Measurements from ENCODE around the gene MACROD2. TPM values are rescaled to one million over a fixed set of nuclear protein-coding genes. Genes with fewer than 3 reads are reported as not detected.

MACROD2 gene
- total RNA-seq, 2 donors from 2014 or later: not detected

DNA sequence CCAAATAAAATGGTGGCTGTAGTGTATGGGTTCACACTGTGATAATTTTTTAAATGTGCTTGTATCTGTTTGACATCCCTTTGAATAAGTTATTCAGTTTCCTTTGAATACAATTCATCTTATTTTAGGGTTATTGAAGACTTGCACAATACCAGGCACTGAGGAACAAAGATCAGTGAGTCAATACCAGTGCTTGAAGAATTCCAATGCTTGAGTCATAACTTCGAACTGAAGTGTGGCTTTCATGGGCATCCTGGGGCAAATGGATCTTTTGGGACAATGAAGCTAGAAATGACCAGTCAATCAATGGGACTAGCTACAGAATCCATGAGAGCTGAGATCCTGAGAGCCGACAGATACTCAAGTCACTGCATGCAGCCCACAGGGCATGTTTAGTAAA is 692.0 kb downstream of the MACROD2 start:
- no peak for ATAC-seq (replicated peaks in 1 of 2)
- H3K4me3 Mint-ChIP-seq: no peak overlapping the region
- H3K9me3 Mint-ChIP-seq: peaks cover 3 to 5% of the 10 kb centered on the region in 2 donors
- H3K27ac Mint-ChIP-seq: no peak overlapping the region
- DNase-seq: no peak
- no peaks in the 10 kb centered on the region for H3K27me3 Mint-ChIP-seq (ENCODE audit: low read depth)
- no peaks in the 10 kb centered on the region for H3K4me1 Mint-ChIP-seq (ENCODE audit: low read depth)
- H3K36me3 Mint-ChIP-seq (ENCODE audit: insufficient read depth in 2 of 2): no peaks in the 10 kb centered on the region

DNA sequence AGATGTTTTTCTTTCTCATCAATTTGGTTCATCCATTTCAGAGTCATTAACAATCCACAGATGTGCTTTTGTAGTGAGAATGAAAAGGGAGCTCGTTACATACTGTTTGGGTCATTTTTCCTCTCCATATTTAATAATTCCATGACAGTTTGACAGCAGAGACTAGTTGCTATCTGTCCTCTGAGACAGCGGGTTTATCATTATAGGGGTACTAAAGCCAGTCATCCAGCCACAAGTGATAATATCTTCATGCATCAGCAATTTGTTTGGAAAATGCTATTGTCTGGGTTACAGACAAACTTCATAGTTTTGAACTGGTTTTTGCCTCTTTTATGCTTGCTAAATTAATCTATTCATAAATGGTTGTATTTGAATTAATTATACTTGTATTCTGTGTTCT is 692.7 kb downstream of the MACROD2 start:
- peaks cover 3 to 5% of the 10 kb centered on the region in 2 donors for H3K9me3 Mint-ChIP-seq
- H3K36me3 Mint-ChIP-seq (ENCODE audit: insufficient read depth in 2 of 2): no peaks in the 10 kb centered on the region
- ATAC-seq (replicated peaks in 1 of 2) (no peak), DNase-seq (no peak)
- no peak overlapping the region for H3K4me3 Mint-ChIP-seq
- no peaks in the 10 kb centered on the region for H3K27me3 Mint-ChIP-seq (ENCODE audit: low read depth)
- H3K27ac Mint-ChIP-seq: no peak overlapping the region
- H3K4me1 Mint-ChIP-seq (ENCODE audit: low read depth): no peaks in the 10 kb centered on the region

DNA sequence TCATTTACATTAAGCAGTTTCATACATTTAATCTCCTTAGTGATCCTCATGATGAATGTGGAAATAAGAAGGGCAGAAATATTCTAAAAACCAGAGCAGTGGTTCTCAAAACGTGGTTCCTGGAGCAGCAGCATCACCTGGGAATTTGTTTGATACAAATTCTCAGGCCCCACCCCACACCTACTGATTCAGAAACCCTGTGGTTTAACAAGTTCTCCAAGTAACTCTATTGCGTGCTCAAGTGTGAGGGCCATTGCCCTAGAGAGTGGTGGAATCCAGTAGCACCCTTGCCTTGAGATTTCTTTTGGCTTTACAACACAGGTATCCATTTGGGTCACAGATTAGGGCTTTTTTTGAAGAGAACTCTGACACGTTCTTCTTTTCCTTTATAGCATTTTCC is 696.7 kb downstream of the MACROD2 start:
- ATAC-seq (replicated peaks in 1 of 2) (no peak), DNase-seq (no peak)
- H3K9me3 Mint-ChIP-seq: peaks cover 6 to 12% of the 10 kb centered on the region in 2 donors
- no peaks in the 10 kb centered on the region for H3K36me3 Mint-ChIP-seq (ENCODE audit: insufficient read depth in 2 of 2)
- no peak overlapping the region for H3K27ac Mint-ChIP-seq
- no peaks in the 10 kb centered on the region for H3K4me1 Mint-ChIP-seq (ENCODE audit: low read depth)
- H3K4me3 Mint-ChIP-seq: no peak overlapping the region
- no peaks in the 10 kb centered on the region for H3K27me3 Mint-ChIP-seq (ENCODE audit: low read depth)

DNA sequence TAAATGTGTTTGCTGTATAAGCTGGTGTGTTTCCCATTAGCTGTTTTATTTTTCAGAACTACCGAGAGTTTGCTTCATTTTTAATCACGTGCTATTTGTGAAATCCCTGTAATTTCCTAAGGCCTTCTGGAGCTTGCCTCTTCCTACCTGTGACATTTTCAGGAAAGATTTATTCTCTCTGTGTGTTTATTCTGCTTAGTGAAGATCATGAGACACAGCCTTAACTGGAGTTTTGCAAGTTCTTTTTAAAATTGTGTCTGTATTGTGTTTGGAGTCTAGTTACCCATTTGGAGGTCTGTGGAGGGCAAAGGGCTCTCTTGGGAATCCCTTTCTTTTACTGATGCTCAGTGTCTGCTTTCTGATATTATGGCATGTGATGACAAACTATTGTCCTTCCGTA is 701.2 kb downstream of the MACROD2 start:
- Mint-ChIP-seq H3K27ac (no peak overlapping the region), H3K27me3 (ENCODE audit: low read depth) (no peaks in the 10 kb centered on the region)
- no peak for ATAC-seq (replicated peaks in 1 of 2)

DNA sequence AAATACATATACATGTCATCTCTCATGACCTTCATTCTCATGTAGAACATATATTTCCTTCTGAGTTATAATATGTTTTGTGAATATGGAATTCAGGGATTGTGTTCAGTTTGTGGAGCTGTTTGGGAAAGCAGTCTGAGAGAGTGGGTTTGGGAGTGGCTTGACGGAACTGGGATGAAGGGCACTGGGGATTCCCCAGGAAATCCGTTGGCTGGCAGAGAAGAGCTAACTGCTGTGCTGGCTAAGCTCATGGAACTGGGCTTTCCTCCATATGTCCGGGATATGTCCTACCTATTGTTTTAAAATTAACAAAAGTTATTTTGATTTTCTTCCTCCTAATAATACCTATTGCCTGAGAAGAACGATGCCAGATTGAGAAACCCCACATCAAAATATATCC is 701.6 kb downstream of the MACROD2 start:
- DNase-seq (no peak), ATAC-seq (replicated peaks in 1 of 2) (no peak)
- Mint-ChIP-seq H3K9me3 (peaks cover 6 to 8% of the 10 kb centered on the region in 2 donors), H3K4me3 (no peak overlapping the region), H3K27ac (no peak overlapping the region), H3K36me3 (ENCODE audit: insufficient read depth in 2 of 2) (no peaks in the 10 kb centered on the region), H3K4me1 (ENCODE audit: low read depth) (no peaks in the 10 kb centered on the region), H3K27me3 (ENCODE audit: low read depth) (no peaks in the 10 kb centered on the region)

More for the DNA sequence above, 701.2 kb downstream of the MACROD2 start:
- H3K4me3 Mint-ChIP-seq: no peak overlapping the region
- no peaks in the 10 kb centered on the region for H3K4me1 Mint-ChIP-seq (ENCODE audit: low read depth)
- H3K36me3 Mint-ChIP-seq (ENCODE audit: insufficient read depth in 2 of 2): no peaks in the 10 kb centered on the region
- DNase-seq: no peak
- H3K9me3 Mint-ChIP-seq: peaks cover 6 to 8% of the 10 kb centered on the region in 2 donors

DNA sequence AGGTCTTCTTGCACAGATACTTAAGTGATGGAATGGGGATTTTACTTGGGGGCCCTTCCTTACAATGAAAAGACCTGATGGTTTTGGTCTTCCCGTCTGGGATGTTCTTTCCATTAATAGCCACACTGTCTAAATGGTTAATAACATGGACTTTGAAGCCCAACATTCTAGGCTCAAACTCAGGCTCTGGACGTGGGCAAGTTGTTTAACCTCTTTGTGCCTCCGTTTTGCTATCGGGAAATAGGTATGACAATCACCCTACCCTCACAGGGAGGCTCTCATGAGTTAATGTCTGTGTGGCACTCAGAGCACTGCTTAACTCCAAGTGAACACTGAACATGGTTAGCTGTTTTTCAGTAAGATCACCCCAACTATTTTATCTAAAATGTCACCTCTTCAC is 702.8 kb downstream of the MACROD2 start:
- no peak overlapping the region for H3K27ac Mint-ChIP-seq
- DNase-seq: no peak
- no peaks in the 10 kb centered on the region for H3K4me1 Mint-ChIP-seq (ENCODE audit: low read depth)
- peaks cover 6 to 9% of the 10 kb centered on the region in 2 donors for H3K9me3 Mint-ChIP-seq
- H3K4me3 Mint-ChIP-seq: no peak overlapping the region
- ATAC-seq (replicated peaks in 1 of 2): no peak
- no peaks in the 10 kb centered on the region for H3K36me3 Mint-ChIP-seq (ENCODE audit: insufficient read depth in 2 of 2)
- H3K27me3 Mint-ChIP-seq (ENCODE audit: low read depth): no peaks in the 10 kb centered on the region

DNA sequence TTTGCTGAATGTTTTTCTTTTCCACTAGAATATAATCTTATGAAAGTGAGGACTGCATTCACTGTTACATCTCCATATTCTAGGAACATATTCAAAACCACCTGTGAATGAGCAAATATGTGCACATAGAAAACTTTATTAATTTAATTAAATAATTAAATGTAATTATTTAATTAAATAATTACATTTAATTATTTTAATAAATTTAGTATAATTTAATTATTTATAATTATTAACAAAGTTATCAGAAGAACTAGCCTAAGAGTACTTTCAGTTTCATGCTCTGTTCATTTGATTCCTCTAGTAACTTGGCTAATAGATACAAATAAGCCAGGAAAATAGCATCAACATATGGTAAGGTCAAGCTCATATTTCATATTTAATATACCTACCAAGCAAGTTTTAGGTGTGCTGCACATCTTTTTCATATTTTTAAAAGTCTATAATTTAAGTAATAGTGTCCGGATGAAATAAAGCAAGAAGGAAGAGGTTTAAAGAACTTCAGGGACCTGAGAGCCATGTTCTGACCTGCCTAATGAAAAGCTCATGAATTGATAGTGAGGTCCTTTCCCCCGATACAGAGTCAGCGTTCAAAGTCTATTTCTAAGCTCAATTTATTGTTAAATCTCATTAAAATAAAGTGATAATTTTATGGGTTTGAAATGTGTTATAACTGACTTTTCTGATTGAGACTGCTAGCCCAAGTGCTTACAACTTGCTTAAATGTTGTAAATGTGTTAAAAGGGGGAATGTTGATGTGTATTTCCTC is 703.5 kb downstream of the MACROD2 start:
- Mint-ChIP-seq H3K4me1 (ENCODE audit: low read depth) (no peaks in the 10 kb centered on the region), H3K27ac (no peak overlapping the region), H3K27me3 (ENCODE audit: low read depth) (no peaks in the 10 kb centered on the region), H3K4me3 (no peak overlapping the region), H3K9me3 (peaks cover 6 to 10% of the 10 kb centered on the region in 2 donors), H3K36me3 (ENCODE audit: insufficient read depth in 2 of 2) (no peaks in the 10 kb centered on the region)
- ATAC-seq (replicated peaks in 1 of 2) (no peak), DNase-seq (no peak)

DNA sequence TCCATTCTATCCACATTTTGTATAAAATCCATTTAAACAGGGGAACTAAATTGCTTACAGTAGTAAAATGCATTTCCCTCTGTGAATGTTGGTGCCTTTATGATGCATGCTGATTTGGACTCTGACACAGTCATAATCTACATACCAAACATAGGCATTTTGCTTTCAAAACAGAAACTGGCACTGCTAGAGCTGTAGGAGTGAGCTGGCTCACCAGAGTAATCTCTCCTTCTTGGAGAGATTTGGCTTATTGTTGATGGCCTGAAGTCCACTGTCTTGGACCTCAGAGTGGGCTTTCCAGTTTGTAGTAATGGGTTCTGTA is 705.3 kb downstream of the MACROD2 start:
- H3K9me3 Mint-ChIP-seq: peaks cover 8% of the 10 kb centered on the region in 2 donors
- no peaks in the 10 kb centered on the region for H3K4me1 Mint-ChIP-seq (ENCODE audit: low read depth)
- DNase-seq: no peak
- no peak overlapping the region for H3K4me3 Mint-ChIP-seq
- ATAC-seq (replicated peaks in 1 of 2): no peak
- no peaks in the 10 kb centered on the region for H3K36me3 Mint-ChIP-seq (ENCODE audit: insufficient read depth in 2 of 2)
- no peaks in the 10 kb centered on the region for H3K27me3 Mint-ChIP-seq (ENCODE audit: low read depth)
- H3K27ac Mint-ChIP-seq: no peak overlapping the region

DNA sequence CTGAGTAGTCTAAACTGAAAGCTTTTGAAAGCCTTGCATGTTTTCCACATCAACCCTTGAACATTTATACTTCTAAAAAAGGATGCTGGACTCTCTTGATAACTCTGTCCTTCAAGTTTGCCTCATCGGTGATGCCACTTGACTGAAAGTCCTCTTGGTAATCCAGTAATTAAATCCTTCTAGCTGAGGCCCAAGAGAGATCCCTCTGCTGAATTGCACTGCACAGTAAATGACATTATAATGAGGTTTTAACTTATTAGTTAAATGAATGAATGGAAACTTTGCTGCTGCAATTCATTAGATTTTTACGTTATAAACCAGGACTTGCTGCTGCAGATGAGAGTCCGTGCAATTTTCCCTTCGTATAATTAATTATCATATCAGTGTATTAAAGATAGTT is 706.0 kb downstream of the MACROD2 start:
- no peak for DNase-seq
- Mint-ChIP-seq H3K36me3 (ENCODE audit: insufficient read depth in 2 of 2) (no peaks in the 10 kb centered on the region), H3K4me3 (no peak overlapping the region), H3K27me3 (ENCODE audit: low read depth) (no peaks in the 10 kb centered on the region), H3K9me3 (peaks cover 7 to 9% of the 10 kb centered on the region in 2 donors), H3K27ac (no peak overlapping the region), H3K4me1 (ENCODE audit: low read depth) (no peaks in the 10 kb centered on the region)
- ATAC-seq (replicated peaks in 1 of 2): no peak

DNA sequence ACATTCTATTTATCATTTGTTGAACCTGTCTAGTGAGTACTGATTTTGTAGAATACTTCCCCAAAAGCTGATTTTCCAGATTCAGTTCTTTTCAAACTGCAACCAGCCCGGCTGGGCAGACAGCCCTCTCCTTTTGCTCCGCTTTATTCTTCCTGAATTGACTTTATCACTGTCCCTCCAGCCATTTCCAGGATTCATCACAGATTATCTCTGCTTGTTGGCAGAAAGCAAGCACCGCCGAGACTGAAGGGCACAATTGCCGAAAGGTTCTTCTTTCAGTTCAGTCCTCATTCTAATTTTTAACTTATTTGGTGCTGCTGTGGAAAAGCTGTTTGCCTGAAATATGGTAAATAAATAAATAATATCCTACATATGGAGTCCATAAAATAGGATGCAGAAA is 711.2 kb downstream of the MACROD2 start:
- no peak overlapping the region for H3K27ac Mint-ChIP-seq
- no peaks in the 10 kb centered on the region for H3K27me3 Mint-ChIP-seq (ENCODE audit: low read depth)
- H3K36me3 Mint-ChIP-seq (ENCODE audit: insufficient read depth in 2 of 2): no peaks in the 10 kb centered on the region
- peaks cover 4 to 6% of the 10 kb centered on the region in 2 donors for H3K9me3 Mint-ChIP-seq
- no peak overlapping the region for H3K4me3 Mint-ChIP-seq
- ATAC-seq (replicated peaks in 1 of 2): no peak
- no peak for DNase-seq
- no peaks in the 10 kb centered on the region for H3K4me1 Mint-ChIP-seq (ENCODE audit: low read depth)

DNA sequence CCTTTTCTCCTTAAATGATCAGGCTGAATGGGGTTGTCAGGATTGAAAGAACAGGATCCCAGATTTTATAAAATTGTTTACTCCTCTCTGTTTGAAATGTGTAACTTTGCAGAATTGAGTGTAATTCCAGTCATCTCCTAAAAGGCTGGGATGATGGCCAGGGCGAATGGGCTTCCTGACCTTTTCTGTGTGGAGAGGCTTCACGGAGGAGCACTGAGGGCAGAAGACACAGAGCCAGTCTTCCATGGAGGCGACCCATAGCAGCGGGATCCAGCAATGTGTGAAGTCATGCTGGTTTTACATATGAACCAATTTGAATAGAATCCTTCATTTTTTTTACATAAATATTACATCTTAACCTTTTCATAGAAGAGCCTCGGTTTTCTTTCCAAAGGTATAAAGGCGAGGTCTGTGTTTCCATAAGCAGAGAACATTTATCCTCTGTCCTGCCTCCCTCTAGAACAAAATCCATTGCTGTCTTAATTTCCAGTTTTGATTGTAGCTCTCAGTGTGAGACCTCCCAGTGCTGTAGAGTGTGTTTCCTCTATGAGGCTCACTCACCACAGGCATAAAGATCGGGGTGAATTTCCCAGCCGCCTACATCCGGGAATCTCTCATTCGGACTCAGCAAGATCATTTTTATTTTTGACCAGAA is 711.8 kb downstream of the MACROD2 start:
- H3K9me3 Mint-ChIP-seq: peaks cover 4 to 6% of the 10 kb centered on the region in 2 donors
- H3K4me1 Mint-ChIP-seq (ENCODE audit: low read depth): no peaks in the 10 kb centered on the region
- ATAC-seq (replicated peaks in 1 of 2): no peak
- no peak for DNase-seq
- no peak overlapping the region for H3K27ac Mint-ChIP-seq
- H3K4me3 Mint-ChIP-seq: no peak overlapping the region
- no peaks in the 10 kb centered on the region for H3K36me3 Mint-ChIP-seq (ENCODE audit: insufficient read depth in 2 of 2)
- H3K27me3 Mint-ChIP-seq (ENCODE audit: low read depth): no peaks in the 10 kb centered on the region

DNA sequence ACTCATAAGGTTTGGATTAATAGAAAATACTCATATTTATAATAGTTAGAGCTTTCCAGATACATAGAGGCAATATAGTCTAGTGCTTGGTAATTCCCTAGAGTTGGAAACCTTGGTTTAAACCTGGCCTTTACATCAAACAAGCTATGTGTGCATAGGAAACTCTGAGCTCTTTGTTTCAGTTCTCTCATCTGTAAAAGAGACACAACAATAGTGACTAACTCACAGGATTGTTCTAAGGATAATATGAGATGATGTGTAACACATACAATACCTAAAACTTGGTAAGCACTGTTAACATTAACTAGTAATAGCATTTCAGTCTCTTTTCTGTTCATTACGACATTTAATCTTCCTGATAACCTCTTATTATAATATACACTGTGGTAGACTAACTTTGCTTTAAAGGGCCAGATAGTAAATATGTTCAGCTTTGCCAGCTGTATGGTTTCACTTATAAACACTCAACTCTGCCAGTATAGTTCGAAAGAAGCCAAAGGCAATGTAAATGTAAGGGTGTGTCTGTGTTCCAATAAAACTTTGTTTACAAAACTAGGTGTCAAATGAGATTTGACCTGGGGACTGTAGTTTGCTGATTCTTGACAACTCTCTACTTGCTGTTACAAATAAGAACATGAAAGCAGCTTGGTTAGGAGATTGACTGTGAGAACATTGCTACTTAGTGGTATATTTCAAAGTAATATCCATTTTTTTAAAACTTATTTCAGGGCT is 712.7 kb downstream of the MACROD2 start:
- H3K4me1 Mint-ChIP-seq (ENCODE audit: low read depth): no peaks in the 10 kb centered on the region
- ATAC-seq (replicated peaks in 1 of 2) (no peak), DNase-seq (no peak)
- peaks cover 6% of the 10 kb centered on the region in 2 donors for H3K9me3 Mint-ChIP-seq
- H3K4me3 Mint-ChIP-seq: no peak overlapping the region
- no peaks in the 10 kb centered on the region for H3K27me3 Mint-ChIP-seq (ENCODE audit: low read depth)
- H3K27ac Mint-ChIP-seq: no peak overlapping the region
- no peaks in the 10 kb centered on the region for H3K36me3 Mint-ChIP-seq (ENCODE audit: insufficient read depth in 2 of 2)

DNA sequence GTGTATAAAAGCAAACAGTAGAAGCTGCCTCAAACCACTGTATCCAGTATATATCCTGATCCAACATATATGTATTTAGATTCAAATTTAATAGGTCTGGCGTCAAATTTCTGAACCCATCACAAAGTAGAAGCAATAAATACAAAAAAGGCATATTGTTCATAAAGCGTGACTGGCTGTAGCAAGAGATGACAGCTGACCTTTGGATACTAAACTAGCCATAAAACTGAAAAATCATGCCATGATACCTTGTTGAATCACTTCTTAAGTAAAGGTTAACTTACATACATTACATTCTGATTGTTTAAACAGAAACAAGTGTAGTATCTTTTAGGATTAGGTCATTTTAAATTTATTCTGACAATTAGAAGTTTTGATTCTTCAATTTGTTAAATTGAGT is 714.1 kb downstream of the MACROD2 start:
- no peaks in the 10 kb centered on the region for H3K4me1 Mint-ChIP-seq (ENCODE audit: low read depth)
- no peak overlapping the region for H3K4me3 Mint-ChIP-seq
- ATAC-seq (replicated peaks in 1 of 2): no peak
- no peaks in the 10 kb centered on the region for H3K27me3 Mint-ChIP-seq (ENCODE audit: low read depth)
- H3K27ac Mint-ChIP-seq: no peak overlapping the region
- no peak for DNase-seq
- peaks cover 6 to 10% of the 10 kb centered on the region in 2 donors for H3K9me3 Mint-ChIP-seq
- no peaks in the 10 kb centered on the region for H3K36me3 Mint-ChIP-seq (ENCODE audit: insufficient read depth in 2 of 2)

Data from activated T-cell treated with anti-CD3 and anti-CD28 coated beads, Interleukin-2, amount 50 U/mL, for 72 hours (primary cell).